Vagina (tissue), 2 donors: ENCODE measurements around the gene SHMT1. TPM values are rescaled to one million over a fixed set of nuclear protein-coding genes. Genes with fewer than 3 reads are reported as not detected.
"Not testable (repeated sequence)": the region's sequence is repeated elsewhere in the genome, so short reads cannot be mapped to it uniquely, and the experiment has no call there.

ENCODE experiments used
- DNase-seq, 2 donors: peaks; one replicate each; pipeline ENCODE4 v3.0.0-alpha.2; 2017; ENCODE audit errors: extremely low spot score in 2 of 2
- H3K27ac ChIP-seq: fragments of 200-600 bp; sonication (generic); one replicate; pipeline ENCODE4 v1.5.1; 2019
- H3K27me3 ChIP-seq: fragments of 200-600 bp; sonication (generic); one replicate; pipeline ENCODE4 v1.5.1; 2019
- H3K36me3 ChIP-seq, 2 donors: fragments of 200-600 bp; sonication (generic); one replicate each; pipeline ENCODE4 v1.5.1; 2017 to 2019
- H3K4me1 ChIP-seq: fragments of 200-600 bp; sonication (generic); one replicate; pipeline ENCODE4 v1.5.1; 2019
- H3K4me3 ChIP-seq, 2 donors: fragments of 200-600 bp; sonication (generic); 1 replicate in 1 of 2; 2 replicates in 1 of 2; pipeline ENCODE4 v1.5.1; 2016 to 2019
- H3K9me3 ChIP-seq: fragments of 200-600 bp; sonication (generic); one replicate; pipeline ENCODE4 v1.5.1; 2019
- CTCF ChIP-seq, 3 experiments: fragments of 450-650 bp in 2 of 3; fragments of 200-600 bp in 1 of 3; sonication (generic) in 1 of 3; IDR thresholded peaks; one replicate each; pipeline ENCODE4 v1.5.1; 2017 to 2019; ENCODE audit warnings: antibody characterized with exemption in 3 of 3, mild to moderate bottlenecking in 2 of 3, moderate library complexity in 2 of 3
- POLR2A ChIP-seq, 2 donors: fragments of 450-650 bp; IDR thresholded peaks; one replicate each; pipeline ENCODE4 v1.6.1; 2017; ENCODE audit warnings: antibody characterized with exemption in 2 of 2, mild to moderate bottlenecking in 2 of 2, moderate library complexity in 2 of 2
- POLR2AphosphoS5 ChIP-seq, 2 donors: sonication (generic); formaldehyde crosslinking; IDR thresholded peaks; one replicate each; pipeline ENCODE4 v1.9.0; 2017; ENCODE audit warnings: antibody characterized with exemption in 2 of 2, mild to moderate bottlenecking in 2 of 2, low read depth in 1 of 2; ENCODE audit not compliant: insufficient read depth in 1 of 2
- intact Hi-C: fragments of 100-400 bp; cut with DNase I; formaldehyde crosslinking; loops from one replicate; pipeline ENCODE4 v1.15.1; 2023
- total RNA-seq: library from RNA; depleted of rRNA; stranded (reverse); fragments of >200 nt; gene quantifications from one replicate; pipeline ENCODE4 v1.2.3, GENCODE V29; 2016

The SHMT1 gene
- total RNA-seq, 1 donor from 2014 or later, result 31.4 TPM

- DNase-seq, result no peak
- Histone ChIP-seq H3K4me1 (no peaks in the 10 kb centered on the region), H3K27me3 (no peaks in the 10 kb centered on the region), H3K27ac (no peak overlapping the region), H3K9me3 (no peaks in the 10 kb centered on the region), H3K36me3 (peaks cover 0 to 75% of the 10 kb centered on the region in 2 donors), H3K4me3 (no peak overlapping the region)
- intact Hi-C loops, result no loop called here
- TF ChIP-seq CTCF (IDR thresholded peaks at IDR 0.05) (no peak), POLR2A (IDR thresholded peaks at IDR 0.05) (no peak), POLR2AphosphoS5 (IDR thresholded peaks at IDR 0.05; ENCODE audit: insufficient read depth in 1 of 2, low read depth in 1 of 2) (no peak)
Observed at GRCh38 chr17:18300725-18301480, 62.4 kb downstream of the SHMT1 start.

- DNase-seq, H3K27me3 ChIP-seq, H3K4me1 ChIP-seq, intact Hi-C loops, H3K9me3 ChIP-seq, H3K4me3 ChIP-seq, H3K27ac ChIP-seq: not testable (repeated sequence)
- peaks cover 0 to 66% of the 10 kb centered on the region in 2 donors for H3K36me3 ChIP-seq
Observed at GRCh38 chr17:18298061-18298460, 65.3 kb downstream of the SHMT1 start.

GRCh38 chr17:18291718-18292540, 71.4 kb downstream of the SHMT1 start:
- TF ChIP-seq POLR2A (IDR thresholded peaks at IDR 0.05), result no peak
- TF ChIP-seq CTCF (IDR thresholded peaks at IDR 0.05), result no peak
- TF ChIP-seq POLR2AphosphoS5 (IDR thresholded peaks at IDR 0.05; ENCODE audit: insufficient read depth in 1 of 2, low read depth in 1 of 2), result no peak
- Histone ChIP-seq H3K4me1 (no peaks in the 10 kb centered on the region), H3K27ac (no peak overlapping the region), H3K9me3 (no peaks in the 10 kb centered on the region), H3K27me3 (no peaks in the 10 kb centered on the region), H3K36me3 (peaks cover 0 to 72% of the 10 kb centered on the region in 2 donors), H3K4me3 (no peak overlapping the region)
- intact Hi-C loops, result no loop called here
- DNase-seq, result no peak

GRCh38 chr17:18285296-18285695, 78.1 kb downstream of the SHMT1 start:
- H3K27me3 ChIP-seq, result no peaks in the 10 kb centered on the region
- TF ChIP-seq POLR2A (IDR thresholded peaks at IDR 0.05) (no peak), POLR2AphosphoS5 (IDR thresholded peaks at IDR 0.05; ENCODE audit: insufficient read depth in 1 of 2, low read depth in 1 of 2) (no peak), CTCF (IDR thresholded peaks at IDR 0.05) (no peak)
- no peak for DNase-seq
- H3K4me1 ChIP-seq, result no peaks in the 10 kb centered on the region
- peaks cover 0 to 72% of the 10 kb centered on the region in 2 donors for H3K36me3 ChIP-seq
- intact Hi-C loops, result no loop called here
- H3K9me3 ChIP-seq, result no peaks in the 10 kb centered on the region
- no peak overlapping the region for H3K27ac ChIP-seq
- H3K4me3 ChIP-seq, result no peak overlapping the region

- Histone ChIP-seq H3K36me3 (peaks cover 0 to 80% of the 10 kb centered on the region in 2 donors), H3K9me3 (no peaks in the 10 kb centered on the region), H3K27ac (no peak overlapping the region), H3K4me3 (no peak overlapping the region), H3K27me3 (no peaks in the 10 kb centered on the region), H3K4me1 (no peaks in the 10 kb centered on the region)
- no peak for DNase-seq
- TF ChIP-seq POLR2A (IDR thresholded peaks at IDR 0.05) (no peak), POLR2AphosphoS5 (IDR thresholded peaks at IDR 0.05; ENCODE audit: insufficient read depth in 1 of 2, low read depth in 1 of 2) (no peak)
- intact Hi-C loops, result no loop called here
Observed at GRCh38 chr17:18281788-18282187, 81.6 kb downstream of the SHMT1 start.
